Measurements from ENCODE around the gene YAE1. TPM values are rescaled to one million over a fixed set of nuclear protein-coding genes. Genes with fewer than 3 reads are reported as not detected.

The YAE1 gene
- total and polyA plus RNA-seq, 2 experiments from 2014 or later: 29.6 to 36.3 TPM

DNA sequence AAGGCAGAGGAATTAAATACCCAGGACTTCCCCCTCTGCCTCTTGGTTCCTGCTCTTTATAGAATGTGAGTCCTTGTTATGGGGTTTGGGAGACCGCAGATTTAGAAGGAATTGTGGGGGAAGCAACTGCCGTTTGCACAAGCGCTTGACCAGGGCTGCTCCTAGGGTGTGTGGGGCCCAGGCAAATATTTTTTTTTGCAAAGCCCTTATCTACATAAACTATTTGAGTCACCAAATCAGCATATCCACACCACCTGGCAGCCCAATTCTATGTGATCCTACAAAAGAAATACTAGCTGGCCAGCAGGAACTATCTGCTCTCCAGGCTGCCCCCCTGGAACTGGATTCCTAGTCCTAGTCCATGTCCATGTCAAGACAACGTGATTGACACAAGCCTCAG is 33.4 kb upstream of the YAE1 start:
- no peak overlapping the region for H3K4me2 ChIP-seq
- no peaks in the 10 kb centered on the region for H3K9me2 ChIP-seq (replicated peaks; ENCODE audit: insufficient read depth)
- H3K79me2 ChIP-seq: no peaks in the 10 kb centered on the region
- no peak overlapping the region for H3K27ac ChIP-seq
- no peaks in the 10 kb centered on the region for H3K36me3 ChIP-seq (replicated peaks; ENCODE audit: insufficient read depth, low read depth)
- no peaks in the 10 kb centered on the region for H3K9me3 ChIP-seq (ENCODE audit: low read depth)
- DNase-seq (ENCODE audit: low spot score): no peak
- no peaks in the 10 kb centered on the region for H4K20me1 ChIP-seq (ENCODE audit: insufficient read depth, poor library complexity, severe bottlenecking)
- no peaks in the 10 kb centered on the region for H3K27me3 ChIP-seq
- H3K4me1 ChIP-seq (ENCODE audit: insufficient read depth): no peaks in the 10 kb centered on the region
- H2AFZ ChIP-seq: no peak overlapping the region
- 82% methylated on average over 4 of the region's 4 CpGs for WGBS (ENCODE audit: low lambda C conversion rate, missing lambda C conversion rate)
- TF ChIP-seq EZH2phosphoT487 (IDR thresholded peaks at IDR 0.05; ENCODE audit: low read depth, severe bottlenecking, unreplicated experiment) (no peak), EZH2 (IDR thresholded peaks at IDR 0.05; ENCODE audit: borderline replicate concordance) (no peak)
- TF ChIP-seq, protein P1, sequence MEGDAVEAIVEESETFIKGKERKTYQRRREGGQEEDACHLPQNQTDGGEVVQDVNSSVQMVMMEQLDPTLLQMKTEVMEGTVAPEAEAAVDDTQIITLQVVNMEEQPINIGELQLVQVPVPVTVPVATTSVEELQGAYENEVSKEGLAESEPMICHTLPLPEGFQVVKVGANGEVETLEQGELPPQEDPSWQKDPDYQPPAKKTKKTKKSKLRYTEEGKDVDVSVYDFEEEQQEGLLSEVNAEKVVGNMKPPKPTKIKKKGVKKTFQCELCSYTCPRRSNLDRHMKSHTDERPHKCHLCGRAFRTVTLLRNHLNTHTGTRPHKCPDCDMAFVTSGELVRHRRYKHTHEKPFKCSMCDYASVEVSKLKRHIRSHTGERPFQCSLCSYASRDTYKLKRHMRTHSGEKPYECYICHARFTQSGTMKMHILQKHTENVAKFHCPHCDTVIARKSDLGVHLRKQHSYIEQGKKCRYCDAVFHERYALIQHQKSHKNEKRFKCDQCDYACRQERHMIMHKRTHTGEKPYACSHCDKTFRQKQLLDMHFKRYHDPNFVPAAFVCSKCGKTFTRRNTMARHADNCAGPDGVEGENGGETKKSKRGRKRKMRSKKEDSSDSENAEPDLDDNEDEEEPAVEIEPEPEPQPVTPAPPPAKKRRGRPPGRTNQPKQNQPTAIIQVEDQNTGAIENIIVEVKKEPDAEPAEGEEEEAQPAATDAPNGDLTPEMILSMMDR (IDR thresholded peaks at IDR 0.05; ENCODE audit: poor library complexity): no peak
- no peak overlapping the region for H3K4me3 ChIP-seq

DNA sequence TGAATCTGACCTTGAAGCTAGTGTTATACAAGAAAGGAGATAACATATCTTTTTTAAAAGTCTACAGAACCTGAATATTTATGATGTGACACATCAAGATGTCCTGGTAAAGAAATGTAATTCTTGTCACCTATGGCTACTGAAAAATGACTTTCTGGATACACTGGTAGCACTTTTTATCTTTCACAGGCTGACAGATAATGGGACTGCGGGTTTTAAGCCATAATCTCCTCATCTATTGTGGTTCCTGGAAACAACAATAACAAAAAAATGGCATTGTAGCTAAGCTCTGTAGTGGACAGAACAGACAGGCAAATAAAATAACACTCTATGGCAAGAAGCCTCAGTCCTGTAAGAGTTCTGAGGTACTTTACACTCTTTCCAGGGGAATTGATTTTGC is 31.6 kb upstream of the YAE1 start:
- Histone ChIP-seq H3K9me3 (ENCODE audit: low read depth) (no peaks in the 10 kb centered on the region), H3K9me2 (replicated peaks; ENCODE audit: insufficient read depth) (no peaks in the 10 kb centered on the region), H2AFZ (no peak overlapping the region), H3K36me3 (replicated peaks; ENCODE audit: insufficient read depth, low read depth) (no peaks in the 10 kb centered on the region), H3K4me2 (no peak overlapping the region), H3K79me2 (no peaks in the 10 kb centered on the region), H3K27ac (peak overlapping the region; percentile 49), H3K27me3 (no peaks in the 10 kb centered on the region), H3K4me1 (ENCODE audit: insufficient read depth) (no peaks in the 10 kb centered on the region), H3K4me3 (no peak overlapping the region), H4K20me1 (ENCODE audit: insufficient read depth, poor library complexity, severe bottlenecking) (no peaks in the 10 kb centered on the region)
- TF ChIP-seq EZH2phosphoT487 (IDR thresholded peaks at IDR 0.05; ENCODE audit: low read depth, severe bottlenecking, unreplicated experiment) (no peak), EZH2 (IDR thresholded peaks at IDR 0.05; ENCODE audit: borderline replicate concordance) (no peak)
- TF ChIP-seq, protein P1 (IDR thresholded peaks at IDR 0.05; ENCODE audit: poor library complexity): no peak
- DNase-seq (ENCODE audit: low spot score): no peak
- 65% methylated on average over 1 of the region's 1 CpG for WGBS (ENCODE audit: low lambda C conversion rate, missing lambda C conversion rate)

DNA sequence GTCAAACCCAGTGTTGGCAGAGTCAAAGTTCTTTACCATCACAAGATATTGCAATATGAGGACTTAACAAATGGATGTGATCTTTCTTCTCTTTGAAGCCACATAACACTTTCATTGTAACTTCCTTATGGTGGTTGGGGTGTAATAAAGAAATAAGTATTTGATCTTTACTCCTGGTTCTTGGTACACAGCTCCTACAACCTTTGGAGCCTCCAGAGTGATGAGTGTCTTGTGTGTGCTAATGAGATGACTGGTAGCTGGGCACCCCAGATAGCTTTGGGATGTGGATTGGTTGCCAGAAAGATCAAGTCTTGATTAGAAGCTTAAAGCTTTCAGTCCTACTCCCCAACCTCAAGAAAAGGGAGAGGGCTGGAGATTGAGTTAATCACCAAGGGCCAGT is 31.1 kb upstream of the YAE1 start:
- no peaks in the 10 kb centered on the region for H3K4me1 ChIP-seq (ENCODE audit: insufficient read depth)
- DNase-seq (ENCODE audit: low spot score): peak; percentile 48
- H3K27me3 ChIP-seq: no peaks in the 10 kb centered on the region
- H3K9me2 ChIP-seq (replicated peaks; ENCODE audit: insufficient read depth): no peaks in the 10 kb centered on the region
- H3K4me3 ChIP-seq: no peak overlapping the region
- H3K9me3 ChIP-seq (ENCODE audit: low read depth): no peaks in the 10 kb centered on the region
- H3K27ac ChIP-seq: peak overlapping the region; percentile 49
- H3K36me3 ChIP-seq (replicated peaks; ENCODE audit: insufficient read depth, low read depth): no peaks in the 10 kb centered on the region
- H2AFZ ChIP-seq: no peak overlapping the region
- no peaks in the 10 kb centered on the region for H3K79me2 ChIP-seq
- H4K20me1 ChIP-seq (ENCODE audit: insufficient read depth, poor library complexity, severe bottlenecking): no peaks in the 10 kb centered on the region
- TF ChIP-seq EZH2phosphoT487 (IDR thresholded peaks at IDR 0.05; ENCODE audit: low read depth, severe bottlenecking, unreplicated experiment): no peak
- no peak for TF ChIP-seq EZH2 (IDR thresholded peaks at IDR 0.05; ENCODE audit: borderline replicate concordance)
- TF ChIP-seq, protein P1 (IDR thresholded peaks at IDR 0.05; ENCODE audit: poor library complexity): no peak
- no peak overlapping the region for H3K4me2 ChIP-seq

DNA sequence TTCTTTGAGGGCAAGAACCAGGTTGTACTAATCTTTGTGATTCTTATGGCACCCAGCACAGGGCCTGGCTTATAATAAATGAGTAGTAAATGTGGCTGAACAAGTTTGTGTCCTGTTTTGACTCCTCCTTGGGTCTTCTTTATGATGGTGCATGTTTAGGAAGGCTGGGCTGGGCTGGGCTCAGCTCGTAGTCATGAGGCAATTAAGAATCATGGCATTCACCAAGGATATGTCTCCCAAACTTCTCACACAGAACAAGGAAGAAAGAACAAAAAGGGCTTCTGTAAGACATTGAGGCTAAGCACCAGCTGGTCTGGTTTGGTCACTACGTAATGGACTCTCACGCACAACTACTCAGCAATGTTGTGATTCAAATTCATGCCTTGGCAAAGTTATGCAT is 30.5 kb upstream of the YAE1 start:
- Histone ChIP-seq H3K9me3 (ENCODE audit: low read depth) (no peaks in the 10 kb centered on the region), H4K20me1 (ENCODE audit: insufficient read depth, poor library complexity, severe bottlenecking) (no peaks in the 10 kb centered on the region), H2AFZ (no peak overlapping the region), H3K4me3 (no peak overlapping the region), H3K79me2 (no peaks in the 10 kb centered on the region), H3K4me1 (ENCODE audit: insufficient read depth) (no peaks in the 10 kb centered on the region), H3K36me3 (replicated peaks; ENCODE audit: insufficient read depth, low read depth) (no peaks in the 10 kb centered on the region), H3K9me2 (replicated peaks; ENCODE audit: insufficient read depth) (no peaks in the 10 kb centered on the region), H3K4me2 (no peak overlapping the region), H3K27ac (peak overlapping the region; percentile 13), H3K27me3 (no peaks in the 10 kb centered on the region)
- DNase-seq (ENCODE audit: low spot score): no peak
- TF ChIP-seq EZH2phosphoT487 (IDR thresholded peaks at IDR 0.05; ENCODE audit: low read depth, severe bottlenecking, unreplicated experiment): no peak
- no peak for TF ChIP-seq EZH2 (IDR thresholded peaks at IDR 0.05; ENCODE audit: borderline replicate concordance)
- TF ChIP-seq, protein P1 (IDR thresholded peaks at IDR 0.05; ENCODE audit: poor library complexity): no peak
- 89% methylated on average over 3 of the region's 3 CpGs for WGBS (ENCODE audit: low lambda C conversion rate, missing lambda C conversion rate)
